WI38 (cell line): ENCODE measurements around the gene GRIN1.

ENCODE experiments used
- H3K4me3 ChIP-seq: 2 replicates; pipeline ENCODE4 v1.5.1; 2011; ENCODE audit warnings: low read depth, mild to moderate bottlenecking, control low read depth, low read length
- CTCF ChIP-seq: IDR thresholded peaks from 2 replicates; pipeline ENCODE4 v1.5.1; 2012; ENCODE audit warnings: low read depth, mild to moderate bottlenecking, control low read depth, low read length

The GRIN1 gene

GRCh38 chr9:137136881-137137607, 1.9 kb upstream of the GRIN1 start:
- TF ChIP-seq CTCF, result no peak
- no peak overlapping the region for H3K4me3 ChIP-seq

GRCh38 chr9:137138058-137138721, 764 bp upstream of the GRIN1 start:
- H3K4me3 ChIP-seq, result no peak overlapping the region
- TF ChIP-seq CTCF, result no peak

- TF ChIP-seq CTCF, result no peak
- H3K4me3 ChIP-seq, result no peak overlapping the region
These were observed 655 bp downstream of the GRIN1 start for GRCh38 chr9:137139468-137140150.

- no peak for TF ChIP-seq CTCF
These were observed 1.4 kb downstream of the GRIN1 start for GRCh38 chr9:137140151-137141012.

GRCh38 chr9:137141050-137141810, 2.3 kb downstream of the GRIN1 start:
- H3K4me3 ChIP-seq, result no peak overlapping the region
- TF ChIP-seq CTCF, result no peak

More at GRCh38 chr9:137140151-137141012, 1.4 kb downstream of the GRIN1 start:
- H3K4me3 ChIP-seq, result no peak overlapping the region
